Aorta (tissue), 5 donors: ENCODE results near the gene ERICH4. TPM values are rescaled to one million over a fixed set of nuclear protein-coding genes. Genes with fewer than 3 reads are reported as not detected.
"Not testable (repeated sequence)": the region's sequence is repeated elsewhere in the genome, so short reads cannot be mapped to it uniquely, and the experiment has no call there.

Experiments
- ATAC-seq: fragments of 200-7000 bp; cut with Tn5 transposase; one replicate; pipeline ENCODE4 v1.9.1; 2022; ENCODE audit warnings: moderate library complexity; ENCODE audit not compliant: low FRiP score
- DNase-seq, 2 donors: peaks; one replicate each; pipeline ENCODE4 v3.0.0-alpha.2; 2020
- H3K27ac ChIP-seq, 2 donors: one replicate each; pipeline ENCODE4 v1.5.1; 2013; ENCODE audit warnings: low read length in 2 of 2, mild to moderate bottlenecking in 2 of 2, moderate library complexity in 2 of 2, control low read depth in 1 of 2, inconsistent platforms in 1 of 2, low read depth in 1 of 2
- H3K27me3 ChIP-seq, 2 donors: one replicate each; pipeline ENCODE4 v1.6.1; 2013; ENCODE audit warnings: control low read depth in 1 of 2, low read length in 1 of 2, mild to moderate bottlenecking in 1 of 2, moderate library complexity in 1 of 2; ENCODE audit not compliant: insufficient read depth in 2 of 2, control insufficient read depth in 1 of 2
- H3K36me3 ChIP-seq, 2 donors: one replicate each; pipeline ENCODE4 v1.6.1; 2013; ENCODE audit warnings: control low read depth in 1 of 2, low read length in 1 of 2, mild to moderate bottlenecking in 1 of 2; ENCODE audit not compliant: insufficient read depth in 2 of 2, control insufficient read depth in 1 of 2
- H3K4me1 ChIP-seq, 2 donors: one replicate each; pipeline ENCODE4 v1.6.1; 2013; ENCODE audit warnings: low read length in 2 of 2, control low read depth in 1 of 2, mild to moderate bottlenecking in 1 of 2, moderate library complexity in 1 of 2; ENCODE audit not compliant: insufficient read depth in 2 of 2, control insufficient read depth in 1 of 2
- H3K4me3 ChIP-seq, 2 donors: one replicate each; pipeline ENCODE4 v1.5.1; 2013; ENCODE audit warnings: low read length in 2 of 2, control low read depth in 1 of 2, mild to moderate bottlenecking in 1 of 2
- H3K9me3 ChIP-seq: one replicate; pipeline ENCODE4 v1.6.1; 2013; ENCODE audit warnings: mild to moderate bottlenecking, low read length; ENCODE audit not compliant: control insufficient read depth
- WGBS, 2 donors: extraction: QIAGEN DNeasy Blood & Tissue Kit; methylation state at CpG; one replicate each; pipeline ENCODE4 v1.1.7; 2013; 5-methylcytosine and 5-hydroxymethylcytosine counted together
- intact Hi-C, 2 donors: fragments of 100-400 bp; cut with DNase I; formaldehyde crosslinking; loops; one replicate each; pipeline versions ENCODE4 v1.14.2 to v1.15.0; 2022
- polyA plus RNA-seq, 2 donors: library from polyadenylated mRNA; stranded (reverse); fragments of 200-250 nt; gene quantifications; one replicate each; pipeline ENCODE4 v1.2.3, GENCODE V29; 2013
- total RNA-seq, 2 donors: library from RNA; stranded (reverse); fragmentation: NEBNext Ultra II Directional; extraction: Animal tissue kit (Norgen Biotek cat#: 25700); gene quantifications; one replicate each; pipeline ENCODE4 v1.2.1, GENCODE V29; 2021
- donor health status: healthy with polysubstance abuse.
- donor health status: Bipolar disorder and iron deficiency.
- donor health status: DM: no; HTN: no; CAD: no.
- donor health status: DM: no; HTN: no; CAD: no.
- donor health status: DM: yes; HTN: yes; CAD: no.

Gene ERICH4
- total and polyA plus RNA-seq, 4 donors, result 13.4 TPM; not detected in 3

DNA sequence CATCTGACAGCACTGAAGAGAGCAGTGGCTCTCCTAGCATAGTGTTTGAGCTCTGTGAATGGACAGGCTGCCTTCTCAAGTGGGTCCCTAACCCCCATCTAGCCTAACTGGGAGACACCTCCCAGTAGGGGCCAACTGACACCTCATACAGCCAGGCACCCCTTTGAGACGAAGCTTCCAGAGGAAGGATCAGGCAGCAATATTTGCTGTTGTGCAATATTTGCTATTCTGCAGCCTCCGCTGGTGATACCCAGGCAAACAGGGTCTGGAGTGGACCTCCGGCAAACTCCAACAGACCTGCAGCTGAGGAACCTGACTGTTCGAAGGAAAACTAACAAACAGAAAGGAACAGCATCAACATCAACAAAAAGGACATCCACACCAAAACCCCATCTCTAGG, 44.0 kb downstream of the ERICH4 start:
- H3K9me3 ChIP-seq, H3K36me3 ChIP-seq, H3K27me3 ChIP-seq, ATAC-seq, DNase-seq, H3K27ac ChIP-seq, intact Hi-C loops, H3K4me1 ChIP-seq, H3K4me3 ChIP-seq: not testable (repeated sequence)
- WGBS, 2 donors, result 80 to 85% methylated on average over 4 of the region's 4 CpGs

DNA sequence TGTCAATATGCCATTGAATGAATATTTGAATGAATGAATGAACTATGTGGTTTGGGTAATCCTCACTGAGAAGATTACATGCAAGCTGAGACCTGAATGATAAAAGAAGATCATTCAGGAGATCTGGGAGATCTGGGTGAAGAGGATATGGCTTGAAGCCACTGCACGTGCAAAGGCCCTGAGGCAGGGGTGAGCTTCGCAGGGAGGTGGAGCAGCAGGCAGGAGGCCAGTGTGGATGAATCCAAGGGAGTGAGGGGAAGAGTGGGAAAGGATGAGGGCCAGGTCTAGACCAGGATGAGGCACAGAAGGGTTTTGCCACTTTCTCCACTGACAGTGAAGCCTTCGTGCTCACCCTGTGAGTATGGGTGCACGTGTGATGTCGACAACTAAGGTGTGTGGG, 49.9 kb downstream of the ERICH4 start:
- Histone ChIP-seq H3K36me3 (no peaks in the 10 kb centered on the region), H3K9me3 (no peaks in the 10 kb centered on the region), H3K4me3 (no peak overlapping the region), H3K4me1 (no peaks in the 10 kb centered on the region), H3K27me3 (peaks cover 0 to 1% of the 10 kb centered on the region in 2 donors), H3K27ac (no peak overlapping the region)
- intact Hi-C loops, result no loop called here
- no peak for DNase-seq
- no peak for ATAC-seq
- 91 to 94% methylated on average over 5 of the region's 5 CpGs for WGBS, 2 donors

Other genes starting within 250 kb of the ERICH4 start
- gene CYP2S1, start 249.9 kb upstream of the ERICH4 start, total RNA-seq, result 1 to 10 TPM; 1.7 to 2.5 TPM
- gene CYP2S1, start 249.9 kb upstream of the ERICH4 start, polyA plus RNA-seq, result 10 to 100 TPM in 1 of 2 donors, not detected in 1; 11.5 TPM
- 100 to 1,000 TPM; 106 TPM for gene AXL, start 223.9 kb upstream of the ERICH4 start, total RNA-seq
- gene AXL, start 223.9 kb upstream of the ERICH4 start, polyA plus RNA-seq, result 10 to 100 TPM; 14.8 to 44.6 TPM
- gene HNRNPUL1, start 178.8 kb upstream of the ERICH4 start, total RNA-seq, result 100 to 1,000 TPM; 155 to 156 TPM
- 10 to 100 TPM; 59.5 to 82.5 TPM for gene HNRNPUL1, start 178.8 kb upstream of the ERICH4 start, polyA plus RNA-seq
- gene CCDC97, start 133.0 kb upstream of the ERICH4 start, total RNA-seq, result 10 to 100 TPM; 18.7 to 24.3 TPM
- 10 to 100 TPM in 1 of 2 donors, 1 to 10 TPM in 1; 7.0 to 10.8 TPM for gene CCDC97, start 133.0 kb upstream of the ERICH4 start, polyA plus RNA-seq
- gene TGFB1, start 89.2 kb upstream of the ERICH4 start, total RNA-seq, result 10 to 100 TPM; 81.6 to 97.5 TPM
- 10 to 100 TPM; 25.4 to 56.6 TPM for gene TGFB1, start 89.2 kb upstream of the ERICH4 start, polyA plus RNA-seq
- 1 to 10 TPM; 4.1 to 5.6 TPM for gene B9D2, start 79.0 kb upstream of the ERICH4 start, total RNA-seq
- 10 to 100 TPM in 1 of 2 donors, 1 to 10 TPM in 1; 1.6 to 13.5 TPM for gene B9D2, start 79.0 kb upstream of the ERICH4 start, polyA plus RNA-seq
- 10 to 100 TPM in 1 of 2 donors, 1 to 10 TPM in 1; 9.5 to 28.2 TPM for gene TMEM91, start 66.6 kb upstream of the ERICH4 start, total RNA-seq
- gene TMEM91, start 66.6 kb upstream of the ERICH4 start, polyA plus RNA-seq, result 10 to 100 TPM in 1 of 2 donors, 1 to 10 TPM in 1; 8.9 to 55.8 TPM
- gene EXOSC5, start 45.8 kb upstream of the ERICH4 start, total RNA-seq, result 1 to 10 TPM; 5.5 to 8.7 TPM
- gene EXOSC5, start 45.8 kb upstream of the ERICH4 start, polyA plus RNA-seq, result 10 to 100 TPM in 1 of 2 donors, 1 to 10 TPM in 1; 9.9 to 15.4 TPM
- gene BCKDHA, start 45.3 kb upstream of the ERICH4 start, total RNA-seq, result 10 to 100 TPM; 11.6 to 15.2 TPM
- 10 to 100 TPM; 11.1 to 50.6 TPM for gene BCKDHA, start 45.3 kb upstream of the ERICH4 start, polyA plus RNA-seq
- 1 to 10 TPM; 3.2 to 3.9 TPM for gene B3GNT8, start 15.8 kb upstream of the ERICH4 start, total RNA-seq
- 1 to 10 TPM; 3.7 to 7.4 TPM for gene B3GNT8, start 15.8 kb upstream of the ERICH4 start, polyA plus RNA-seq
- gene DMAC2, start 3.2 kb upstream of the ERICH4 start, total RNA-seq, result 10 to 100 TPM; 28.3 to 31.5 TPM
- gene DMAC2, start 3.2 kb upstream of the ERICH4 start, polyA plus RNA-seq, result 10 to 100 TPM; 32.0 to 41.6 TPM
- gene CEACAM21, start 133.0 kb downstream of the ERICH4 start, total RNA-seq, result 1 to 10 TPM; 1.6 to 3.1 TPM
- under 1 TPM in 1 of 2 donors, not detected in 1; 0.38 TPM for gene CEACAM21, start 133.0 kb downstream of the ERICH4 start, polyA plus RNA-seq
- 1 to 10 TPM in 1 of 2 donors, under 1 TPM in 1; 0.84 to 1.8 TPM for gene CEACAM4, start 183.9 kb downstream of the ERICH4 start, total RNA-seq
- under 1 TPM in 1 of 2 donors, not detected in 1; 0.51 TPM for gene CEACAM4, start 183.9 kb downstream of the ERICH4 start, polyA plus RNA-seq
- gene CEACAM7, start 245.1 kb downstream of the ERICH4 start, total RNA-seq, result under 1 TPM in 1 of 2 donors, not detected in 1; 0.26 TPM
- 1 to 10 TPM in 1 of 2 donors, under 1 TPM in 1; 0.61 to 7.4 TPM for gene CEACAM7, start 245.1 kb downstream of the ERICH4 start, polyA plus RNA-seq